H1 (cell line): ENCODE results near the gene SCRN1. TPM values are rescaled to one million over a fixed set of nuclear protein-coding genes. Genes with fewer than 3 reads are reported as not detected.

Experiments used
- CTCF ChIA-PET: fragments of 300-600 bp; sonication (Branson Sonifier 250); formaldehyde crosslinking; loops from one replicate; lab custom pipeline; 2021; ENCODE audit not compliant: partially characterized antibody; lab: Charles Lee
- POLR2A ChIA-PET: fragments of 300-600 bp; sonication (Branson Sonifier 250); formaldehyde crosslinking; loops from one replicate; lab custom pipeline; 2021; ENCODE audit warnings: inconsistent platforms; ENCODE audit not compliant: partially characterized antibody; lab: Charles Lee
- DNase-seq, 2 experiments: peaks; one replicate each; pipeline versions ENCODE4 v3.0.0 to v3.0.0-alpha.2; 2010 to 2022; ENCODE audit warnings: low spot score in 2 of 2, low read depth in 1 of 2, mixed read lengths in 1 of 2
- FAIRE-seq: peaks from 2 replicates; lab custom pipeline; 2011; peaks lifted over from hg19 to GRCh38; lab: Jason Lieb, UNC
- H2AFZ ChIP-seq: 2 replicates; pipeline ENCODE4 v1.8.1; 2012; ENCODE audit warnings: low read length, inconsistent platforms
- H2AK5ac ChIP-seq: 2 replicates; pipeline ENCODE4 v1.6.1; 2013; ENCODE audit warnings: low read depth, low read length
- H2BK120ac ChIP-seq: replicated peaks from 2 replicates; pipeline ENCODE3; 2013; ENCODE audit warnings: low read depth, low read length, inconsistent platforms
- H2BK12ac ChIP-seq: 2 replicates; pipeline ENCODE4 v1.6.1; 2013; ENCODE audit warnings: low read depth, low read length
- H2BK15ac ChIP-seq: 2 replicates; pipeline ENCODE4 v1.6.1; 2013; ENCODE audit warnings: low read length
- H2BK20ac ChIP-seq: 2 replicates; pipeline ENCODE4 v1.6.1; 2013; ENCODE audit warnings: low read length
- H2BK5ac ChIP-seq: 2 replicates; pipeline ENCODE4 v1.6.1; 2013; ENCODE audit warnings: low read depth, low read length
- H3K14ac ChIP-seq: 2 replicates; pipeline ENCODE4 v1.6.1; 2013; ENCODE audit warnings: inconsistent platforms; ENCODE audit not compliant: insufficient read length
- H3K18ac ChIP-seq: 2 replicates; pipeline ENCODE4 v1.6.1; 2013; ENCODE audit warnings: low read length; ENCODE audit errors: extremely low read depth
- H3K23ac ChIP-seq: 2 replicates; pipeline ENCODE4 v1.6.1; 2013; ENCODE audit warnings: inconsistent platforms; ENCODE audit not compliant: insufficient read length
- H3K23me2 ChIP-seq: 2 replicates; pipeline ENCODE4 v1.6.1; 2013; ENCODE audit warnings: low read depth, low read length
- H3K27ac ChIP-seq: 2 replicates; pipeline ENCODE4 v1.6.1; 2011; ENCODE audit warnings: low read depth, low read length, inconsistent platforms
- H3K27me3 ChIP-seq, 4 experiments: replicated peaks in 1 of 4; 1 replicate in 1 of 4; 2 replicates in 3 of 4; pipeline versions ENCODE4 v1.6.1 to v1.8.1; 2011 to 2013; ENCODE audit warnings: low read length in 3 of 4, mild to moderate bottlenecking in 3 of 4, inconsistent platforms in 2 of 4, mixed read lengths in 2 of 4, moderate library complexity in 1 of 4; ENCODE audit not compliant: control insufficient read depth in 3 of 4, insufficient read depth in 3 of 4; ENCODE audit errors: extremely low read depth in 1 of 4
- H3K36me3 ChIP-seq, 4 experiments: 2 replicates each; pipeline versions ENCODE4 v1.6.1 to v1.8.1; 2011 to 2013; ENCODE audit warnings: mild to moderate bottlenecking in 4 of 4, low read length in 3 of 4, moderate library complexity in 2 of 4, control low read depth in 1 of 4, inconsistent platforms in 1 of 4; ENCODE audit not compliant: insufficient read depth in 4 of 4, control insufficient read depth in 2 of 4
- H3K4ac ChIP-seq: replicated peaks from 2 replicates; pipeline ENCODE3; 2013; ENCODE audit warnings: low read length, low read depth, mixed read lengths, inconsistent platforms; ENCODE audit not compliant: insufficient read length
- H3K4me1 ChIP-seq, 4 experiments: replicated peaks in 1 of 4; 1 replicate in 1 of 4; 2 replicates in 3 of 4; pipeline versions ENCODE4 v1.6.1 to v1.8.1; 2011 to 2013; ENCODE audit warnings: low read length in 3 of 4, inconsistent platforms in 2 of 4, mixed read lengths in 1 of 4; ENCODE audit not compliant: insufficient read depth in 4 of 4, control insufficient read depth in 3 of 4
- H3K4me2 ChIP-seq, 2 experiments: 2 replicates each; pipeline versions ENCODE4 v1.6.1 to v1.8.1; 2011 to 2013; ENCODE audit warnings: low read depth in 2 of 2, low read length in 2 of 2, control low read depth in 1 of 2, inconsistent platforms in 1 of 2, mild to moderate bottlenecking in 1 of 2; ENCODE audit not compliant: insufficient read depth in 1 of 2
- H3K4me3 ChIP-seq, 4 experiments: fragments of 200-600, 300-600 bp in 1 of 4; sonication (generic), shearing (Covaris generic), sonication (Bioruptor Twin) in 1 of 4; 2 replicates each; pipeline versions ENCODE4 v1.5.1 to v1.8.1; 2011 to 2016; ENCODE audit warnings: low read length in 4 of 4, low read depth in 3 of 4, control low read depth in 2 of 4, inconsistent platforms in 2 of 4, mild to moderate bottlenecking in 2 of 4, mixed read lengths in 1 of 4, moderate library complexity in 1 of 4; ENCODE audit not compliant: insufficient read depth in 2 of 4; ENCODE audit errors: extremely low read depth in 1 of 4
- H3K56ac ChIP-seq: replicated peaks from 2 replicates; pipeline ENCODE3; 2013; ENCODE audit warnings: low read depth, mild to moderate bottlenecking, mixed read lengths, low read length, inconsistent platforms; ENCODE audit not compliant: insufficient read length
- H3K79me1 ChIP-seq: 2 replicates; pipeline ENCODE4 v1.6.1; 2013; ENCODE audit warnings: low read depth, low read length, control low read depth
- H3K79me2 ChIP-seq, 2 experiments: 2 replicates each; pipeline versions ENCODE4 v1.6.1 to v1.8.1; 2012 to 2013; ENCODE audit warnings: low read length in 2 of 2, mild to moderate bottlenecking in 2 of 2, inconsistent platforms in 1 of 2; ENCODE audit not compliant: insufficient read depth in 2 of 2, control insufficient read depth in 1 of 2
- H3K9ac ChIP-seq, 4 experiments: replicated peaks in 1 of 4; 1 replicate in 1 of 4; 2 replicates in 3 of 4; pipeline versions ENCODE4 v1.6.1 to v1.8.1; 2011 to 2013; ENCODE audit warnings: low read depth in 3 of 4, low read length in 3 of 4, control low read depth in 2 of 4, mild to moderate bottlenecking in 2 of 4, moderate library complexity in 2 of 4, inconsistent platforms in 1 of 4; ENCODE audit errors: extremely low read depth in 1 of 4
- H3K9me3 ChIP-seq, 2 experiments: 2 replicates each; pipeline versions ENCODE4 v1.6.1 to v1.8.1; 2012 to 2013; ENCODE audit warnings: mild to moderate bottlenecking in 2 of 2, moderate library complexity in 2 of 2, control low read depth in 1 of 2, inconsistent platforms in 1 of 2, low read depth in 1 of 2, low read length in 1 of 2, mixed read lengths in 1 of 2; ENCODE audit not compliant: insufficient read depth in 2 of 2
- H4K20me1 ChIP-seq, 2 experiments: replicated peaks in 1 of 2; 2 replicates each; pipeline versions ENCODE3 to v1.8.1; 2011 to 2013; ENCODE audit warnings: inconsistent platforms in 2 of 2, low read length in 2 of 2, mild to moderate bottlenecking in 1 of 2; ENCODE audit not compliant: insufficient read depth in 2 of 2, control insufficient read depth in 1 of 2
- H4K5ac ChIP-seq: 2 replicates; pipeline ENCODE4 v1.6.1; 2013; ENCODE audit warnings: low read length, low read depth, mixed read lengths, inconsistent platforms; ENCODE audit not compliant: insufficient read length
- H4K8ac ChIP-seq: 2 replicates; pipeline ENCODE4 v1.8.0; 2013; ENCODE audit warnings: mild to moderate bottlenecking, moderate library complexity, low read length, inconsistent platforms; ENCODE audit not compliant: insufficient read depth; ENCODE audit errors: extremely low read depth
- H4K91ac ChIP-seq: replicated peaks from 2 replicates; pipeline ENCODE3; 2013; ENCODE audit warnings: low read length, mixed read lengths, inconsistent platforms; ENCODE audit not compliant: insufficient read length
- HDAC2 ChIP-seq, 2 experiments: fragments of 300-600 bp in 1 of 2; sonication (generic) in 1 of 2; IDR thresholded peaks; 2 replicates each; pipeline ENCODE4 v1.6.1; 2011 to 2012; ENCODE audit warnings: low read depth in 2 of 2, low read length in 2 of 2, mild to moderate bottlenecking in 2 of 2, moderate library complexity in 2 of 2, borderline replicate concordance in 1 of 2, inconsistent platforms in 1 of 2
- PHF8 ChIP-seq: fragments of 200-600 bp; sonication (generic); conservative IDR thresholded peaks from 2 replicates; pipeline ENCODE4 v1.7.1; 2012; ENCODE audit warnings: low read depth, mild to moderate bottlenecking, inconsistent platforms, low read length, moderate library complexity
- POLR2AphosphoS5 ChIP-seq: IDR thresholded peaks from 2 replicates; pipeline ENCODE4 v1.6.1; 2011; ENCODE audit warnings: low read depth, low read length
- RFX5 ChIP-seq: IDR thresholded peaks from 2 replicates; pipeline ENCODE4 v1.6.1; 2011; ENCODE audit warnings: low read depth, low read length, improper control_type of control experiment, borderline replicate concordance
- SAP30 ChIP-seq: fragments of 300-600 bp; sonication (generic); IDR thresholded peaks from 2 replicates; pipeline ENCODE4 v1.7.1; 2012; ENCODE audit warnings: low read length, moderate library complexity, mild to moderate bottlenecking, inconsistent platforms; ENCODE audit not compliant: insufficient read depth, insufficient replicate concordance
- SIN3A ChIP-seq, 2 experiments: IDR thresholded peaks in 1 of 2; conservative IDR thresholded peaks in 1 of 2; 2 replicates each; pipeline ENCODE4 v1.6.1; 2011 to 2012; ENCODE audit warnings: low read length in 2 of 2, improper control_type of control experiment in 1 of 2, low read depth in 1 of 2, mild to moderate bottlenecking in 1 of 2
- TEAD4 ChIP-seq: IDR thresholded peaks from 2 replicates; pipeline ENCODE4 v1.6.1; 2012; ENCODE audit warnings: low read depth, low read length, inconsistent platforms, mixed read lengths
- WGBS, 2 experiments: shearing (Covaris generic) in 1 of 2; methylation state at CpG; one replicate each; pipeline versions ENCODE4 v1.1.6 to v1.1.7; 2013 to 2015; ENCODE audit warnings: low lambda C conversion rate in 2 of 2, mixed read lengths in 2 of 2, inconsistent platforms in 1 of 2, low coverage in 1 of 2, missing lambda C conversion rate in 1 of 2; ENCODE audit not compliant: insufficient replicate concordance in 2 of 2, insufficient coverage in 1 of 2, insufficient read length in 1 of 2; ENCODE audit errors: extremely low coverage in 1 of 2, missing lambda C conversion rate in 1 of 2; 5-methylcytosine and 5-hydroxymethylcytosine counted together
- polyA plus RNA-seq, 7 experiments: library from polyadenylated mRNA; depleted of rRNA in 3 of 7; stranded (reverse) in 5 of 7; unstranded in 2 of 7; fragments of >200 nt in 5 of 7; fragments of 200-250 nt in 2 of 7; gene quantifications; 1 replicate in 5 of 7; 2 replicates in 1 of 7; 4 replicates in 1 of 7; pipeline versions ENCODE4 v1.2.1 to v1.2.3, GENCODE V29; 2011 to 2013; ENCODE audit warnings: missing spikeins in 2 of 7, mixed read lengths in 2 of 7
- total RNA-seq: library from RNA; stranded (reverse); fragmentation: NEBNext Ultra II Directional; extraction: Animal tissue kit (Norgen Biotek cat#: 25700); gene quantifications from 2 replicates; pipeline ENCODE4 v1.2.1, GENCODE V29; 2021

The SCRN1 gene
- total and polyA plus RNA-seq, 2 of the 8 experiments (the other 6 are each of a cell fraction or from before 2014, with no cell fraction given), result 36.0 to 75.8 TPM

DNA sequence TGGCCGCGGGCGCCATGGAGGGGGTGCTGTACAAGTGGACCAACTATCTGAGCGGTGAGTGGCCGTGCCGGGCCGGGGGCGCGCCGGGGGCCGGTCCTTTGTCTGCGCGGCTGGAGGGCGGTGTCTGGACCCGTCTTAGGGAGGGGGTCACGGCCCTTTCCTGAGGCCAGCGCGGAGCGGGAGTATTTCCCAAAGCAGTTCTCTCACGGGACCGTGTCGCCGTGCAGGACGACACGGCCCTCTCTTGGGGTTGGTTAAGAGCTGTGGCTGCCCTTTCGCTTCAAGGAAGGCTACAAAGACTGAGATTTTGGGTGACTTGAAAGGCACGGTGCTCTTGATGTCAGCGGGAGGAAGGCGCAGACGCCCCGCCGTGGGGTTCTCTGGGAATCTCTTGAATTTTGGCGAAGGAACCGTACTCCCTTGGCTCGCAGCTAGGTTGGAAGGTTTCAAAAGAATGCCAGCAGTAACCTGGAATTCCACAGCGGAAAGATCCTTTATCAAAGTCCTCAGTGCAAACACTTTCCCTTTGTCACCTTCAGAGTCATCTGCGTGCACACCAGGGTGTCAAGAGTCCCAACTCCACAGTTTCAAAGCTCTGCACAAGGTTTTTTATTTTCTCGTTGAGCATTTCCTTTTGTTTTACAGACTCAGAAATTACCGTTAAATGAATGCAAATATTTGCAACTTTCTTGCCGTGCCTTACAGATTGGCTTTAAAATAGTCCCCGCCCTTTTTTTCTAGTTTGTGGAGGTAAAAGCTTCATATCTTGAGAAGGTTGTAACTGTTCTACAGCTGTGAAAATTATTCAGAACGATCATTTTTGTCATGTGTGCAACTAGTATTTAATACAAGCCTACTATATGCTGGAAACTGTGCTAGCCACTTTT is 39.4 kb upstream of the SCRN1 start:
- Histone ChIP-seq H3K4ac (no peak overlapping the region), H2AFZ (0 out of 2 replicates have a peak overlapping the region, but pooled peaks have one; percentile 15), H3K27ac (peak overlapping the region; percentile 46; the same call in 1 of the 2 replicates)
- DNase-seq, result no peak
- TF ChIP-seq SIN3A (conservative IDR thresholded peaks at IDR 0.05 in 1 of 2, IDR thresholded peaks at IDR 0.05 in 1 of 2; ENCODE audit: low read depth in 1 of 2, low read length in 2 of 2) (peak in 1 of 2 experiments; percentile 65; a peak in 2 of 4 replicates), SAP30 (peak; percentile 60), HDAC2 (IDR thresholded peaks at IDR 0.05; ENCODE audit: borderline replicate concordance in 1 of 2, low read depth in 2 of 2, low read length in 2 of 2) (peak in 1 of 2 experiments; percentile 16; a peak in 1 of 4 replicates), RFX5 (no peak), POLR2AphosphoS5 (no peak), PHF8 (peak; percentile 73), TEAD4 (peak; percentile 35; the same call in 1 of the 2 replicates)
- TF ChIP-seq, all 59 proteins: peak for 5
- 1% methylated on average over 37 of the region's 42 CpGs; no CpG with 5 or more reads in 1 of the 2 experiments for WGBS, 2 experiments
- peaks cover 2% of the 10 kb centered on the region; the same call in 1 of the 2 replicates for H3K79me1 ChIP-seq
- peak overlapping the region; percentile 87 for H3K56ac ChIP-seq
- peak; percentile 57 for FAIRE-seq
- H4K8ac ChIP-seq, result peak overlapping the region; percentile 72; the same call in 1 of the 2 replicates
- peak overlapping the region; percentile 39 for H4K91ac ChIP-seq
- no peak overlapping the region for H4K5ac ChIP-seq
- H3K4me1 ChIP-seq, result peaks cover 0 to 13% (median 5%) of the 10 kb centered on the region in 4 experiments; a peak in 5 of 7 replicates
- H2AK5ac ChIP-seq, result no peak overlapping the region
- no peak overlapping the region for H2BK120ac ChIP-seq
- no peaks in the 10 kb centered on the region for H3K27me3 ChIP-seq
- H3K36me3 ChIP-seq, result no peaks in the 10 kb centered on the region
- no peak overlapping the region for H2BK20ac ChIP-seq
- H3K9ac ChIP-seq, result peak overlapping the region in 3 of 4 experiments; percentile 15 to 62 (median 57); a peak in 6 of 7 replicates
- ChIA-PET POLR2A (interaction anchor here (0.7 to 1.6 kb wide), 7 partner anchors 12 to 78 kb away, joined by 3 to 7 read pairs (median 3); partner anchors contain the start of gene SCRN1), CTCF (interaction anchor here (0.6 to 1.7 kb wide), 5 partner anchors 18 to 51 kb away, joined by 3 to 5 read pairs (median 3); no protein-coding TSS in a partner anchor)
- H4K20me1 ChIP-seq, result peaks cover 0 to 10% of the 10 kb centered on the region in 2 experiments
- H2BK12ac ChIP-seq, result no peak overlapping the region
- H2BK5ac ChIP-seq, result no peak overlapping the region
- peaks cover 8 to 69% of the 10 kb centered on the region in 2 experiments for H3K79me2 ChIP-seq
- H2BK15ac ChIP-seq, result no peak overlapping the region
- H3K18ac ChIP-seq, result peak overlapping the region; percentile 44; the same call in 1 of the 2 replicates
- no peaks in the 10 kb centered on the region for H3K9me3 ChIP-seq
- H3K14ac ChIP-seq, result no peak overlapping the region
- peak overlapping the region; percentile 83 to 97 (median 90) for H3K4me3 ChIP-seq
- peak overlapping the region; percentile 85 to 96 for H3K4me2 ChIP-seq
- H3K23me2 ChIP-seq, result peaks cover 11% of the 10 kb centered on the region
- H3K23ac ChIP-seq, result no peak overlapping the region
